Stomach smooth muscle (tissue), 2 donors: ENCODE results near the gene PRSS53.

Experiments
- H3K27ac ChIP-seq: one replicate; pipeline ENCODE4 v1.7.0; 2013; ENCODE audit warnings: mild to moderate bottlenecking, low read length, inconsistent platforms
- H3K27me3 ChIP-seq, 2 donors: one replicate each; pipeline ENCODE4 v1.7.0; 2013; ENCODE audit warnings: low read length in 2 of 2; ENCODE audit not compliant: insufficient read depth in 2 of 2, control insufficient read depth in 1 of 2
- H3K36me3 ChIP-seq, 2 donors: one replicate each; pipeline ENCODE4 v1.7.0; 2013; ENCODE audit warnings: low read length in 2 of 2; ENCODE audit not compliant: control insufficient read depth in 2 of 2, insufficient read depth in 2 of 2
- H3K4me1 ChIP-seq: one replicate; pipeline ENCODE4 v1.7.0; 2013; ENCODE audit warnings: low read length; ENCODE audit not compliant: control insufficient read depth, insufficient read depth
- H3K4me3 ChIP-seq, 2 donors: one replicate each; pipeline ENCODE4 v1.7.0; 2013; ENCODE audit warnings: low read length in 2 of 2
- H3K9ac ChIP-seq, 2 donors: one replicate each; pipeline ENCODE4 v1.7.0; 2013; ENCODE audit warnings: low read length in 2 of 2, mild to moderate bottlenecking in 1 of 2
- H3K9me3 ChIP-seq, 2 donors: one replicate each; pipeline ENCODE4 v1.7.0; 2013; ENCODE audit warnings: low read length in 2 of 2; ENCODE audit not compliant: control insufficient read depth in 2 of 2
- donor health status: healthy.
- donor health status: Pancreatic carcinoma.

Gene PRSS53

DNA sequence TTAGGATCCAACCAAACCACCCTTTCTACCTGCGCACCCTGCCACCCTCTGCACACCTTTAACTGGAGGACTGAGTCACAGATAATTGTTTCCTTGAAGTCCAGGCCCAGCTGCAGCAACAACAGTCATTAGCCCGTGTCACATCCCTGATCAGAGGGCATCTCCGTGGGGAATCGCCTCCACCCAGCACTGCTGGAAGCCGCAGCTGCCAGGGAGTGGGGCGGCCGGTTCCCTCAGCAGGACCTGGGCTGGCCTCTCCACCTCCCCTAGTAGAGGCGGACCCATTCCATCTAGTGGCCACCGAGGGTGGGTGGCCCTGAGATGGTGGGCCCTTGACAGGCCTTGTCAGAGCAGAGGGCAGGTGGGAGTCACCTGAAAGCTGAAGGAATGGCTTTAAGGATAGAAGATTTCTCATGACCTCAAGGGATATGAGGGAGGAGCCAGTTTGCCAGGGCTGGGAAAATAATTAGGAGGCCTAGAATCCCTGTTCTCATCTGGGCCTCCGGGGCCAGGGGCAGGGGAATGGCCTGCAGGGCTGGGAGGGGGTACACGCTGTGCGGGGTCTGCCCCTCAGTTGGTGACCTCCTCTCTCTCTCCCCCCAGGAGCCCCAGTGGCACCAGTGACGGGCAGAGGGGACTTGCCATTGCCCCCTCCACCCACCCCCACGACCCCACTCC is 6.2 kb downstream of the PRSS53 start:
- H3K4me3 ChIP-seq, result no peak overlapping the region
- no peak overlapping the region for H3K9ac ChIP-seq
- no peaks in the 10 kb centered on the region for H3K9me3 ChIP-seq
- H3K4me1 ChIP-seq, result peaks cover 2% of the 10 kb centered on the region
- H3K27ac ChIP-seq, result no peak overlapping the region
- H3K27me3 ChIP-seq, result no peaks in the 10 kb centered on the region
- H3K36me3 ChIP-seq, result peaks cover 36 to 45% of the 10 kb centered on the region in 2 donors

- H3K4me1 ChIP-seq, result peaks cover 2% of the 10 kb centered on the region
- H3K4me3 ChIP-seq, result no peak overlapping the region
- H3K27ac ChIP-seq, result no peak overlapping the region
- no peaks in the 10 kb centered on the region for H3K9me3 ChIP-seq
- H3K9ac ChIP-seq, result no peak overlapping the region
- peaks cover 44 to 53% of the 10 kb centered on the region in 2 donors for H3K36me3 ChIP-seq
- no peaks in the 10 kb centered on the region for H3K27me3 ChIP-seq
Measured at GRCh38 chr16:31081428-31082351, 7.1 kb downstream of the PRSS53 start.

DNA sequence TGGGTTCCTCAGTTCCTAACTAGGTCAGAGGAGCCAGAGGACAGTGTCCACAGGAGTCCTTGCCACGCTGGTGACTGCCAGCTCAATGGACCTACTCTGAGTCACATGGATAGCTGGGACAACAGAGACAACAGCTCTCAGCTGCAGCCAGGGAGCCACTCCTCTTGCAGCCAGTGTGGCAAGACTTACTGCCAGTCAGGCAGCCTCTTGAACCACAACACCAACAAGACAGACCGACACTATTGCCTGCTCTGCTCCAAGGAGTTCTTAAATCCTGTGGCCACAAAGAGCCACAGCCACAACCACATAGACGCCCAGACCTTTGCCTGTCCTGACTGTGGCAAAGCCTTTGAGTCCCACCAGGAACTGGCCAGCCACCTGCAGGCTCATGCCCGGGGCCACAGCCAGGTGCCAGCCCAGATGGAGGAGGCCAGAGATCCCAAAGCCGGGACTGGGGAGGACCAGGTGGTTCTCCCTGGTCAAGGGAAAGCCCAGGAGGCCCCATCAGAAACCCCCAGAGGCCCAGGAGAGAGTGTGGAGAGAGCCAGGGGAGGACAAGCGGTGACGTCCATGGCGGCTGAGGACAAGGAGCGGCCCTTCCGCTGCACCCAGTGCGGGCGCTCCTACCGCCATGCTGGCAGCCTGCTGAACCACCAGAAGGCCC is 7.9 kb downstream of the PRSS53 start:
- no peaks in the 10 kb centered on the region for H3K9me3 ChIP-seq
- no peak overlapping the region for H3K4me3 ChIP-seq
- peaks cover 50 to 58% of the 10 kb centered on the region in 2 donors for H3K36me3 ChIP-seq
- no peaks in the 10 kb centered on the region for H3K27me3 ChIP-seq
- H3K27ac ChIP-seq, result no peak overlapping the region
- H3K4me1 ChIP-seq, result peaks cover 2% of the 10 kb centered on the region
- no peak overlapping the region for H3K9ac ChIP-seq

GRCh38 chr16:31080035-31080629 is 8.6 kb downstream of the PRSS53 start:
- Histone ChIP-seq H3K27me3 (no peaks in the 10 kb centered on the region), H3K4me3 (no peak overlapping the region), H3K36me3 (peaks cover 45 to 56% of the 10 kb centered on the region in 2 donors), H3K9ac (no peak overlapping the region), H3K9me3 (no peaks in the 10 kb centered on the region), H3K27ac (no peak overlapping the region), H3K4me1 (peaks cover 3% of the 10 kb centered on the region)

- Histone ChIP-seq H3K27me3 (no peaks in the 10 kb centered on the region), H3K9ac (no peak overlapping the region), H3K9me3 (no peaks in the 10 kb centered on the region), H3K4me1 (peaks cover 10% of the 10 kb centered on the region), H3K36me3 (peaks cover 41 to 56% of the 10 kb centered on the region in 2 donors), H3K27ac (no peak overlapping the region), H3K4me3 (no peak overlapping the region)
Measured at GRCh38 chr16:31079342-31079944, 9.3 kb downstream of the PRSS53 start.

GRCh38 chr16:31078597-31079341 is 10.0 kb downstream of the PRSS53 start:
- peaks cover 11% of the 10 kb centered on the region for H3K4me1 ChIP-seq
- no peaks in the 10 kb centered on the region for H3K27me3 ChIP-seq
- no peak overlapping the region for H3K9ac ChIP-seq
- H3K36me3 ChIP-seq, result peaks cover 39 to 53% of the 10 kb centered on the region in 2 donors
- H3K27ac ChIP-seq, result no peak overlapping the region
- no peak overlapping the region for H3K4me3 ChIP-seq
- H3K9me3 ChIP-seq, result no peaks in the 10 kb centered on the region

DNA sequence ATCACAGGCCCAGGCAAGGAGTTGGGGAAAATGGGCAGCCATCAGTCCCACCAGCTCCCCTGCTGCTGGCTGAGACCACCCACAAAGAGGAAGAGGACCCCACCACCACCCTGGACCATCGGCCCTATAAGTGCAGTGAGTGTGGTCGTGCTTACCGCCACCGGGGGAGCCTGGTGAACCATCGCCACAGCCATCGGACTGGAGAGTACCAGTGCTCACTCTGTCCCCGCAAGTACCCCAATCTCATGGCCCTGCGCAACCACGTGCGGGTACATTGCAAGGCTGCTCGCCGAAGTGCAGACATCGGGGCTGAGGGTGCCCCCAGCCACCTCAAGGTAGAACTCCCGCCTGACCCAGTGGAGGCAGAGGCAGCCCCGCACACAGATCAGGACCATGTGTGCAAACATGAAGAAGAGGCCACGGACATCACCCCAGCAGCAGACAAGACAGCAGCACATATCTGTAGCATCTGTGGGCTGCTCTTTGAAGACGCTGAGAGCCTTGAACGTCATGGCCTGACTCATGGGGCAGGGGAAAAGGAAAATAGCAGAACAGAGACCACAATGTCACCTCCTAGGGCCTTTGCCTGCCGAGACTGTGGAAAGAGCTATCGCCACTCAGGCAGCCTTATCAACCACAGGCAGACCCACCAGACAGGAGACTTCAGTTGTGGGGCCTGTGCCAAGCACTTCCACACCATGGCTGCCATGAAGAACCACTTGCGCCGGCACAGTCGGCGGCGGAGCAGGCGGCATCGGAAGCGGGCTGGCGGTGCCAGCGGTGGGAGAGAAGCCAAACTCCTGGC is 10.9 kb downstream of the PRSS53 start:
- H3K27me3 ChIP-seq, result no peaks in the 10 kb centered on the region

DNA sequence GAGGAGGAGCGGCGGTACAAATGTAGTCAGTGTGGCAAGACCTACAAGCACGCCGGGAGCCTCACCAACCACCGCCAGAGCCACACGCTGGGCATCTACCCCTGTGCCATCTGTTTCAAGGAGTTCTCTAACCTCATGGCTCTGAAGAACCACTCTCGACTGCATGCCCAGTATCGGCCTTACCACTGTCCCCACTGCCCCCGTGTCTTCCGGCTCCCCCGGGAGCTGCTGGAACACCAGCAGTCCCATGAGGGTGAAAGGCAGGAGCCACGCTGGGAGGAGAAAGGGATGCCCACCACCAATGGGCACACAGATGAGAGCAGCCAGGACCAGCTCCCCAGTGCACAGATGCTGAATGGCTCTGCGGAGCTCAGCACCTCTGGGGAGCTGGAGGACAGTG is 11.7 kb downstream of the PRSS53 start:
- no peaks in the 10 kb centered on the region for H3K27me3 ChIP-seq
- H3K9ac ChIP-seq, result no peak overlapping the region
- peaks cover 21% of the 10 kb centered on the region for H3K4me1 ChIP-seq
- peaks cover 36 to 46% of the 10 kb centered on the region in 2 donors for H3K36me3 ChIP-seq
- no peaks in the 10 kb centered on the region for H3K9me3 ChIP-seq
- H3K4me3 ChIP-seq, result no peak overlapping the region
- no peak overlapping the region for H3K27ac ChIP-seq

More for the DNA sequence above, 10.9 kb downstream of the PRSS53 start:
- H3K4me3 ChIP-seq, result no peak overlapping the region
- H3K9me3 ChIP-seq, result no peaks in the 10 kb centered on the region
- H3K36me3 ChIP-seq, result peaks cover 36 to 50% of the 10 kb centered on the region in 2 donors
- H3K4me1 ChIP-seq, result peaks cover 14% of the 10 kb centered on the region
- no peak overlapping the region for H3K9ac ChIP-seq
- no peak overlapping the region for H3K27ac ChIP-seq

GRCh38 chr16:31076319-31076718 is 12.4 kb downstream of the PRSS53 start:
- no peak overlapping the region for H3K9ac ChIP-seq
- H3K27me3 ChIP-seq, result no peaks in the 10 kb centered on the region
- H3K9me3 ChIP-seq, result no peaks in the 10 kb centered on the region
- H3K4me3 ChIP-seq, result no peak overlapping the region
- H3K27ac ChIP-seq, result no peak overlapping the region
- H3K36me3 ChIP-seq, result peaks cover 36 to 44% of the 10 kb centered on the region in 2 donors
- peaks cover 25% of the 10 kb centered on the region for H3K4me1 ChIP-seq
